ENCODE results near the gene ABCA9. TPM values are rescaled to one million over a fixed set of nuclear protein-coding genes. Genes with fewer than 3 reads are reported as not detected.

The ABCA9 gene
- total and polyA plus RNA-seq, 9 of the 15 experiments (the other 6 are each of a cell fraction or from before 2014, with no cell fraction given): 0.04 TPM; not detected in 8

DNA sequence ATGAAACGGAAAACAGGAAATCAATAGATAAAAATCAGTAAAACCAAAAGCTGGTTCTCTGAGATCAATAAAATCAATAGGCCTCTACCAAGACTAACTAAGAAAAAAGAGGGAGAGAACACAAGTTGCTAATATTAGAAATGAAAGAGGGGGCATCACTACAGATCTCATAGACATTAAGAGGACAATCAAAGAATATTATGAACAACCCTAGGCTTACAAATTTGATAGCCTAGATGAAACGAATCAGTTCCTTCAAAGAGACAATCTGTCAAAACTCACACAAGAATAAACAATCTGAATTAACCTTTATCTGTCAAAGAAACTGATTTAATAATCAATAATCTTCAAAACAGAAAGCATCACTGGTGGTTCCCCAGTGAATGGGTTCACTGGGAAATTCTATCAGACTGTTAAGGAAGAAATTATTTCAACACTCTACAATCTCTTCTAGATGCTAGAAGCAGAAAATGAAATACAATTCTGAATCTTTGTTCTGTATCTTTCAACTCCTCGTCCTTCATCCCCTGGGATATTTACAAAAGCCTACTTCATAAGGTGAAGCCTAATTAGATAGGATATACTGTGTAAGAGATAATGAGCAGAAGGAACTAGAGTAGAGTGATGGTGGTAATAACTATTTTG lies 4.4 kb downstream of the ABCA9 start:
- in situ Hi-C loops (cut with MboI) (loop anchor here (5.0 kb wide), 1 partner anchor 279 kb away; no protein-coding TSS in a partner anchor), intact Hi-C loops (cut with micrococcal nuclease) (no loop called here)
- Histone ChIP-seq H3K36me3 (ENCODE audit: control insufficient read depth, insufficient read depth, low read length) (no peaks in the 10 kb centered on the region), H3K4me3 (no peak overlapping the region), H3K27me3 (ENCODE audit: control insufficient read depth in 2 of 2, insufficient read depth in 2 of 2, low read length in 2 of 2) (no peaks in the 10 kb centered on the region), H3K9ac (ENCODE audit: insufficient read depth in 1 of 2, low read depth in 2 of 2, low read length in 2 of 2) (no peak overlapping the region), H4K20me1 (replicated peaks; ENCODE audit: control insufficient read depth, insufficient read depth, low read length) (no peaks in the 10 kb centered on the region), H3K79me2 (ENCODE audit: control insufficient read depth, insufficient read depth, low read length) (no peaks in the 10 kb centered on the region), H3K9me3 (replicated peaks; ENCODE audit: control insufficient read depth, insufficient read depth, low read depth, low read length) (no peaks in the 10 kb centered on the region), H3K4me1 (replicated peaks in 1 of 2; ENCODE audit: control insufficient read depth in 2 of 2, insufficient read depth in 2 of 2, low read length in 2 of 2) (0 out of 5 replicates have a peak, but pooled peaks cover 0 to 3% of the 10 kb centered on the region in 2 experiments), H3K4me2 (ENCODE audit: insufficient read depth, low read length) (no peak overlapping the region), H3K27ac (ENCODE audit: extremely low read depth, low read depth, low read length) (no peak overlapping the region), H3K9me1 (ENCODE audit: control insufficient read depth, insufficient read depth, low read length) (no peaks in the 10 kb centered on the region), H2AFZ (ENCODE audit: low read depth, low read length) (no peak overlapping the region)
- DNase-seq (ENCODE audit: extremely low read depth in 1 of 4, low spot score in 3 of 4) (no peak), ATAC-seq (no peak), FAIRE-seq (no peak)
- CTCF ChIA-PET (ENCODE audit: low intra/inter-chr PET ratio): no interaction called here
- 70% methylated on average over 3 of the region's 3 CpGs for WGBS (ENCODE audit: insufficient coverage, low coverage, missing lambda C conversion rate)
- POLR2A ChIA-PET: no interaction called here
- no TSS peak for BruUV-seq (replicated peaks)
- TF ChIP-seq, protein P1, sequence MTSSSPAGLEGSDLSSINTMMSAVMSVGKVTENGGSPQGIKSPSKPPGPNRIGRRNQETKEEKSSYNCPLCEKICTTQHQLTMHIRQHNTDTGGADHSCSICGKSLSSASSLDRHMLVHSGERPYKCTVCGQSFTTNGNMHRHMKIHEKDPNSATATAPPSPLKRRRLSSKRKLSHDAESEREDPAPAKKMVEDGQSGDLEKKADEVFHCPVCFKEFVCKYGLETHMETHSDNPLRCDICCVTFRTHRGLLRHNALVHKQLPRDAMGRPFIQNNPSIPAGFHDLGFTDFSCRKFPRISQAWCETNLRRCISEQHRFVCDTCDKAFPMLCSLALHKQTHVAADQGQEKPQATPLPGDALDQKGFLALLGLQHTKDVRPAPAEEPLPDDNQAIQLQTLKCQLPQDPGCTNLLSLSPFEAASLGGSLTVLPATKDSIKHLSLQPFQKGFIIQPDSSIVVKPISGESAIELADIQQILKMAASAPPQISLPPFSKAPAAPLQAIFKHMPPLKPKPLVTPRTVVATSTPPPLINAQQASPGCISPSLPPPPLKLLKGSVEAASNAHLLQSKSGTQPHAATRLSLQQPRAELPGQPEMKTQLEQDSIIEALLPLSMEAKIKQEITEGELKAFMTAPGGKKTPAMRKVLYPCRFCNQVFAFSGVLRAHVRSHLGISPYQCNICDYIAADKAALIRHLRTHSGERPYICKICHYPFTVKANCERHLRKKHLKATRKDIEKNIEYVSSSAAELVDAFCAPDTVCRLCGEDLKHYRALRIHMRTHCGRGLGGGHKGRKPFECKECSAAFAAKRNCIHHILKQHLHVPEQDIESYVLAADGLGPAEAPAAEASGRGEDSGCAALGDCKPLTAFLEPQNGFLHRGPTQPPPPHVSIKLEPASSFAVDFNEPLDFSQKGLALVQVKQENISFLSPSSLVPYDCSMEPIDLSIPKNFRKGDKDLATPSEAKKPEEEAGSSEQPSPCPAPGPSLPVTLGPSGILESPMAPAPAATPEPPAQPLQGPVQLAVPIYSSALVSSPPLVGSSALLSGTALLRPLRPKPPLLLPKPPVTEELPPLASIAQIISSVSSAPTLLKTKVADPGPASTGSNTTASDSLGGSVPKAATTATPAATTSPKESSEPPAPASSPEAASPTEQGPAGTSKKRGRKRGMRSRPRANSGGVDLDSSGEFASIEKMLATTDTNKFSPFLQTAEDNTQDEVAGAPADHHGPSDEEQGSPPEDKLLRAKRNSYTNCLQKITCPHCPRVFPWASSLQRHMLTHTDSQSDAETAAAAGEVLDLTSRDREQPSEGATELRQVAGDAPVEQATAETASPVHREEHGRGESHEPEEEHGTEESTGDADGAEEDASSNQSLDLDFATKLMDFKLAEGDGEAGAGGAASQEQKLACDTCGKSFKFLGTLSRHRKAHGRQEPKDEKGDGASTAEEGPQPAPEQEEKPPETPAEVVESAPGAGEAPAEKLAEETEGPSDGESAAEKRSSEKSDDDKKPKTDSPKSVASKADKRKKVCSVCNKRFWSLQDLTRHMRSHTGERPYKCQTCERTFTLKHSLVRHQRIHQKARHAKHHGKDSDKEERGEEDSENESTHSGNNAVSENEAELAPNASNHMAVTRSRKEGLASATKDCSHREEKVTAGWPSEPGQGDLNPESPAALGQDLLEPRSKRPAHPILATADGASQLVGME (CRISPR knock-in tag; IDR thresholded peaks at IDR 0.05): no peak
- TF ChIP-seq ZNF354B (CRISPR knock-in tag; IDR thresholded peaks at IDR 0.05) (no peak), ZBED1 (IDR thresholded peaks at IDR 0.05) (no peak), ZBTB8A (IDR thresholded peaks at IDR 0.05; ENCODE audit: partially characterized antibody) (no peak), YBX1 (IDR thresholded peaks at IDR 0.05) (no peak), NFE2L1 (tag; IDR thresholded peaks at IDR 0.05; ENCODE audit: borderline replicate concordance, low read depth) (no peak)
- TF ChIP-seq, protein P2, sequence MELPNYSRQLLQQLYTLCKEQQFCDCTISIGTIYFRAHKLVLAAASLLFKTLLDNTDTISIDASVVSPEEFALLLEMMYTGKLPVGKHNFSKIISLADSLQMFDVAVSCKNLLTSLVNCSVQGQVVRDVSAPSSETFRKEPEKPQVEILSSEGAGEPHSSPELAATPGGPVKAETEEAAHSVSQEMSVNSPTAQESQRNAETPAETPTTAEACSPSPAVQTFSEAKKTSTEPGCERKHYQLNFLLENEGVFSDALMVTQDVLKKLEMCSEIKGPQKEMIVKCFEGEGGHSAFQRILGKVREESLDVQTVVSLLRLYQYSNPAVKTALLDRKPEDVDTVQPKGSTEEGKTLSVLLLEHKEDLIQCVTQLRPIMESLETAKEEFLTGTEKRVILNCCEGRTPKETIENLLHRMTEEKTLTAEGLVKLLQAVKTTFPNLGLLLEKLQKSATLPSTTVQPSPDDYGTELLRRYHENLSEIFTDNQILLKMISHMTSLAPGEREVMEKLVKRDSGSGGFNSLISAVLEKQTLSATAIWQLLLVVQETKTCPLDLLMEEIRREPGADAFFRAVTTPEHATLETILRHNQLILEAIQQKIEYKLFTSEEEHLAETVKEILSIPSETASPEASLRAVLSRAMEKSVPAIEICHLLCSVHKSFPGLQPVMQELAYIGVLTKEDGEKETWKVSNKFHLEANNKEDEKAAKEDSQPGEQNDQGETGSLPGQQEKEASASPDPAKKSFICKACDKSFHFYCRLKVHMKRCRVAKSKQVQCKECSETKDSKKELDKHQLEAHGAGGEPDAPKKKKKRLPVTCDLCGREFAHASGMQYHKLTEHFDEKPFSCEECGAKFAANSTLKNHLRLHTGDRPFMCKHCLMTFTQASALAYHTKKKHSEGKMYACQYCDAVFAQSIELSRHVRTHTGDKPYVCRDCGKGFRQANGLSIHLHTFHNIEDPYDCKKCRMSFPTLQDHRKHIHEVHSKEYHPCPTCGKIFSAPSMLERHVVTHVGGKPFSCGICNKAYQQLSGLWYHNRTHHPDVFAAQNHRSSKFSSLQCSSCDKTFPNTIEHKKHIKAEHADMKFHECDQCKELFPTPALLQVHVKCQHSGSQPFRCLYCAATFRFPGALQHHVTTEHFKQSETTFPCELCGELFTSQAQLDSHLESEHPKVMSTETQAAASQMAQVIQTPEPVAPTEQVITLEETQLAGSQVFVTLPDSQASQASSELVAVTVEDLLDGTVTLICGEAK (IDR thresholded peaks at IDR 0.05): no peak
- TF ChIP-seq, protein P2 (CRISPR knock-in tag; IDR thresholded peaks at IDR 0.05): no peak
